IMR-90 (cell line): ENCODE measurements around the gene SCARF2. TPM values are rescaled to one million over a fixed set of nuclear protein-coding genes. Genes with fewer than 3 reads are reported as not detected.

Experiments
- ATAC-seq: fragments of 200-7000 bp; cut with Tn5 transposase; 2 replicates; pipeline ENCODE4 v1.9.1; 2020; ENCODE audit warnings: low read depth, mild to moderate bottlenecking, moderate library complexity
- BruUV-seq: library from RNA; stranded (reverse); fragments of 400-500 nt; replicated peaks from 2 replicates; lab custom pipeline; 2021; lab: Mats Ljungman, UMichigan
- CTCF ChIA-PET: fragments of 300-600 bp; formaldehyde crosslinking; extraction: SDS; loops from one replicate; lab custom pipeline; 2021; ENCODE audit warnings: antibody characterized with exemption; lab: Yijun Ruan, JAX
- POLR2A ChIA-PET: fragments of 300-600 bp; sonication (Branson Sonifier 250); formaldehyde crosslinking; loops from one replicate; lab custom pipeline; 2022; ENCODE audit warnings: antibody characterized with exemption; ENCODE audit not compliant: unreplicated experiment; lab: Charles Lee
- DNase-seq: peaks from one replicate; pipeline ENCODE4 v3.0.0; 2013
- H2AFZ ChIP-seq: replicated peaks from 2 replicates; pipeline ENCODE3; 2013; ENCODE audit warnings: low read length, mild to moderate bottlenecking; ENCODE audit not compliant: poor library complexity
- H2AK5ac ChIP-seq: 2 replicates; pipeline ENCODE4 v1.6.1; 2013; ENCODE audit warnings: low read depth, low read length, inconsistent platforms
- H2AK9ac ChIP-seq: replicated peaks from 2 replicates; pipeline ENCODE3; 2013; ENCODE audit warnings: mild to moderate bottlenecking, low read depth, low read length, moderate library complexity; ENCODE audit not compliant: poor library complexity
- H2BK120ac ChIP-seq: 2 replicates; pipeline ENCODE4 v1.6.1; 2013; ENCODE audit warnings: low read depth, low read length, inconsistent platforms
- H2BK15ac ChIP-seq: 3 replicates; pipeline ENCODE4 v1.6.1; 2013; ENCODE audit warnings: low read depth, low read length, inconsistent platforms
- H2BK20ac ChIP-seq: 2 replicates; pipeline ENCODE4 v1.6.1; 2013; ENCODE audit warnings: low read depth, mild to moderate bottlenecking, inconsistent platforms, low read length, moderate library complexity
- H2BK5ac ChIP-seq: 2 replicates; pipeline ENCODE4 v1.6.1; 2013; ENCODE audit warnings: mild to moderate bottlenecking, low read depth, low read length, inconsistent platforms; ENCODE audit not compliant: poor library complexity, severe bottlenecking
- H3K14ac ChIP-seq: replicated peaks from 2 replicates; pipeline ENCODE4 v1.6.1; 2013; ENCODE audit warnings: low read depth, low read length, inconsistent platforms
- H3K18ac ChIP-seq: 2 replicates; pipeline ENCODE4 v1.6.1; 2013; ENCODE audit warnings: low read depth, low read length, control low read depth
- H3K23ac ChIP-seq: 2 replicates; pipeline ENCODE4 v1.6.1; 2013; ENCODE audit warnings: low read depth, low read length, inconsistent platforms
- H3K27ac ChIP-seq: 2 replicates; pipeline ENCODE4 v1.5.1; 2013; ENCODE audit warnings: mild to moderate bottlenecking, control low read depth, low read length; ENCODE audit not compliant: insufficient read depth
- H3K27me3 ChIP-seq: 2 replicates; pipeline ENCODE4 v1.6.1; 2013; ENCODE audit warnings: low read length; ENCODE audit not compliant: control insufficient read depth, insufficient read depth
- H3K36me3 ChIP-seq: 2 replicates; pipeline ENCODE4 v1.6.1; 2013; ENCODE audit warnings: low read length, mixed read lengths; ENCODE audit not compliant: control insufficient read depth, insufficient read depth
- H3K4ac ChIP-seq: 2 replicates; pipeline ENCODE4 v1.6.1; 2013; ENCODE audit warnings: low read depth, low read length, inconsistent platforms
- H3K4me1 ChIP-seq: 2 replicates; pipeline ENCODE4 v1.6.1; 2013; ENCODE audit warnings: low read length, mixed read lengths; ENCODE audit not compliant: control insufficient read depth, insufficient read depth
- H3K4me2 ChIP-seq: 2 replicates; pipeline ENCODE4 v1.6.1; 2013; ENCODE audit warnings: low read depth, mild to moderate bottlenecking, control low read depth, low read length, moderate library complexity
- H3K4me3 ChIP-seq: 2 replicates; pipeline ENCODE4 v1.5.1; 2013; ENCODE audit warnings: low read depth, mild to moderate bottlenecking, control low read depth, low read length, moderate library complexity; ENCODE audit not compliant: insufficient read depth
- H3K56ac ChIP-seq: 2 replicates; pipeline ENCODE4 v1.6.1; 2013; ENCODE audit warnings: low read length, inconsistent platforms; ENCODE audit not compliant: insufficient read depth; ENCODE audit errors: extremely low read depth
- H3K79me1 ChIP-seq, 2 experiments: 2 replicates each; pipeline ENCODE4 v1.6.1; 2013; ENCODE audit warnings: low read length in 2 of 2, inconsistent platforms in 1 of 2, low read depth in 1 of 2
- H3K9ac ChIP-seq: 2 replicates; pipeline ENCODE4 v1.6.1; 2013; ENCODE audit warnings: low read depth, low read length, control low read depth
- H3K9me1 ChIP-seq: 2 replicates; pipeline ENCODE4 v1.6.1; 2013; ENCODE audit warnings: low read length, inconsistent platforms; ENCODE audit not compliant: insufficient read depth
- H3K9me3 ChIP-seq: 2 replicates; pipeline ENCODE4 v1.6.1; 2013; ENCODE audit warnings: low read length; ENCODE audit not compliant: control insufficient read depth, insufficient read depth
- H4K20me1 ChIP-seq: 2 replicates; pipeline ENCODE4 v1.6.1; 2013; ENCODE audit warnings: low read length, inconsistent platforms; ENCODE audit not compliant: insufficient read depth
- H4K5ac ChIP-seq: 2 replicates; pipeline ENCODE4 v1.6.1; 2013; ENCODE audit warnings: mild to moderate bottlenecking, low read depth, low read length, control low read depth
- H4K8ac ChIP-seq, 2 experiments: 2 replicates each; pipeline ENCODE4 v1.6.1; 2013; ENCODE audit warnings: low read depth in 2 of 2, low read length in 2 of 2, control low read depth in 1 of 2, inconsistent platforms in 1 of 2
- H4K91ac ChIP-seq: 2 replicates; pipeline ENCODE4 v1.6.1; 2013; ENCODE audit warnings: low read depth, low read length, inconsistent platforms; ENCODE audit not compliant: insufficient read depth
- CEBPB ChIP-seq: IDR thresholded peaks from 2 replicates; pipeline ENCODE4 v1.6.1; 2012; ENCODE audit warnings: low read depth, low read length, improper control_type of control experiment
- CHD1 ChIP-seq: IDR thresholded peaks from 2 replicates; pipeline ENCODE4 v1.6.1; 2012; ENCODE audit warnings: low read depth, low read length, improper control_type of control experiment
- MXI1 ChIP-seq: IDR thresholded peaks from 2 replicates; pipeline ENCODE4 v1.6.1; 2012; ENCODE audit warnings: low read depth, mild to moderate bottlenecking, low read length, moderate library complexity, borderline replicate concordance
- POLR2A ChIP-seq: IDR thresholded peaks from 2 replicates; pipeline ENCODE4 v1.6.1; 2012; ENCODE audit warnings: mild to moderate bottlenecking, low read depth, low read length
- RAD21 ChIP-seq: IDR thresholded peaks from 2 replicates; pipeline ENCODE4 v1.6.1; 2012; ENCODE audit warnings: low read length, improper control_type of control experiment
- RFX5 ChIP-seq: IDR thresholded peaks from 2 replicates; pipeline ENCODE4 v1.8.0; 2012; ENCODE audit warnings: low read depth, mild to moderate bottlenecking, low read length, moderate library complexity
- WGBS, 2 experiments: methylation state at CpG; one replicate each; pipeline versions ENCODE4 v1.1.5 to v1.1.7; 2013; ENCODE audit warnings: missing lambda C conversion rate in 2 of 2; ENCODE audit not compliant: insufficient read length in 1 of 2; ENCODE audit errors: extremely low coverage in 2 of 2; 5-methylcytosine and 5-hydroxymethylcytosine counted together
- dilution Hi-C: fragments of 300-500 bp; cut with HindIII; formaldehyde crosslinking; loops from one replicate; pipeline ENCODE4 v1.14.3; 2018; ENCODE audit warnings: low sequenced_read_pairs; ENCODE audit not compliant: unreplicated experiment
- in situ Hi-C: fragments of 300-500 bp; cut with MboI; formaldehyde crosslinking; loops from 3 replicates; pipeline ENCODE4 v1.14.3; 2019; ENCODE audit warnings: low sequenced_read_pairs, inconsistent platforms, mixed read lengths
- intact Hi-C: fragments of 100-400 bp; cut with micrococcal nuclease; formaldehyde crosslinking; loops from 2 replicates; pipeline ENCODE4 v1.10.0; 2022
- polyA plus RNA-seq, 3 experiments: library from polyadenylated mRNA; depleted of rRNA; stranded (reverse); fragments of >200 nt; gene quantifications; 2 replicates each; pipeline ENCODE4 v1.2.3, GENCODE V29; 2012; ENCODE audit warnings: low replicate concordance in 1 of 3
- total RNA-seq: library from RNA; depleted of rRNA; stranded (reverse); fragments of >200 nt; gene quantifications from 2 replicates; pipeline ENCODE4 v1.2.3, GENCODE V29; 2012
- TF ChIP-seq, protein P1 (sequence below): conservative IDR thresholded peaks from 2 replicates; pipeline ENCODE4 v1.5.1; 2012; ENCODE audit warnings: mild to moderate bottlenecking, low read depth, low read length, improper control_type of control experiment

SCARF2 gene
- total and polyA plus RNA-seq, 2 of the 4 experiments (the other 2 are of a cell fraction): 3.4 to 37.0 TPM

GRCh38 chr22:20455709-20456063, 18.1 kb upstream of the SCARF2 start:
- no peak overlapping the region for H2BK120ac ChIP-seq
- H3K9me1 ChIP-seq: no peaks in the 10 kb centered on the region
- no peak overlapping the region for H2BK15ac ChIP-seq
- peak; percentile 24 for DNase-seq
- H3K36me3 ChIP-seq: peaks cover 24% of the 10 kb centered on the region
- no peak overlapping the region for H2BK20ac ChIP-seq
- H4K20me1 ChIP-seq: no peaks in the 10 kb centered on the region
- no peak overlapping the region for H3K4me3 ChIP-seq
- TF ChIP-seq, protein P1, sequence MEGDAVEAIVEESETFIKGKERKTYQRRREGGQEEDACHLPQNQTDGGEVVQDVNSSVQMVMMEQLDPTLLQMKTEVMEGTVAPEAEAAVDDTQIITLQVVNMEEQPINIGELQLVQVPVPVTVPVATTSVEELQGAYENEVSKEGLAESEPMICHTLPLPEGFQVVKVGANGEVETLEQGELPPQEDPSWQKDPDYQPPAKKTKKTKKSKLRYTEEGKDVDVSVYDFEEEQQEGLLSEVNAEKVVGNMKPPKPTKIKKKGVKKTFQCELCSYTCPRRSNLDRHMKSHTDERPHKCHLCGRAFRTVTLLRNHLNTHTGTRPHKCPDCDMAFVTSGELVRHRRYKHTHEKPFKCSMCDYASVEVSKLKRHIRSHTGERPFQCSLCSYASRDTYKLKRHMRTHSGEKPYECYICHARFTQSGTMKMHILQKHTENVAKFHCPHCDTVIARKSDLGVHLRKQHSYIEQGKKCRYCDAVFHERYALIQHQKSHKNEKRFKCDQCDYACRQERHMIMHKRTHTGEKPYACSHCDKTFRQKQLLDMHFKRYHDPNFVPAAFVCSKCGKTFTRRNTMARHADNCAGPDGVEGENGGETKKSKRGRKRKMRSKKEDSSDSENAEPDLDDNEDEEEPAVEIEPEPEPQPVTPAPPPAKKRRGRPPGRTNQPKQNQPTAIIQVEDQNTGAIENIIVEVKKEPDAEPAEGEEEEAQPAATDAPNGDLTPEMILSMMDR: no peak
- no peak for TF ChIP-seq RAD21
- TF ChIP-seq RFX5: no peak
- no peak for TF ChIP-seq CEBPB
- no peak for TF ChIP-seq POLR2A
- TF ChIP-seq CHD1: no peak
- TF ChIP-seq MXI1: no peak
- H3K23ac ChIP-seq: no peak overlapping the region
- dilution Hi-C loops: no loop called here
- H3K27ac ChIP-seq: no peak overlapping the region
- H2AK5ac ChIP-seq: no peak overlapping the region
- no peak overlapping the region for H4K91ac ChIP-seq
- no peak overlapping the region for H2AK9ac ChIP-seq
- no peak overlapping the region for H3K9ac ChIP-seq
- H4K5ac ChIP-seq: no peak overlapping the region
- no TSS peak for BruUV-seq
- ChIA-PET POLR2A (no interaction called here), CTCF (interaction anchor here (1.2 to 1.4 kb wide), 2 partner anchors 12 to 37 kb away, joined by 4 to 12 read pairs; no protein-coding TSS in a partner anchor)
- H3K27me3 ChIP-seq: no peaks in the 10 kb centered on the region
- H3K14ac ChIP-seq: no peak overlapping the region
- H2AFZ ChIP-seq: no peak overlapping the region
- ATAC-seq: no peak
- H3K4ac ChIP-seq: no peak overlapping the region
- H3K18ac ChIP-seq: no peak overlapping the region
- no peak overlapping the region for H3K4me2 ChIP-seq
- no peak overlapping the region for H2BK5ac ChIP-seq
- intact Hi-C loops: loop anchor here (1.0 to 5.0 kb wide), 3 partner anchors 37 to 298 kb away; partner anchors contain the start of gene KLHL22
- WGBS, 2 experiments: 100% methylated on average over 3 of the region's 8 CpGs; no CpG with 5 or more reads in 1 of the 2 experiments
- no peak overlapping the region; a peak in 1 of 4 replicates for H4K8ac ChIP-seq
- H3K9me3 ChIP-seq: no peaks in the 10 kb centered on the region
- H3K79me1 ChIP-seq: peaks cover 0 to 12% of the 10 kb centered on the region in 2 experiments; a peak in 2 of 4 replicates
- peaks cover 5% of the 10 kb centered on the region for H3K4me1 ChIP-seq
- in situ Hi-C loops: loop anchor here (10.0 kb wide), 2 partner anchors 61 to 301 kb away; partner anchors contain the start of genes CCDC188 and ZNF74
- H3K56ac ChIP-seq: no peak overlapping the region
